Naive thymus-derived CD8-positive, alpha-beta T cell (primary cell): Measurements from ENCODE around the gene INSL3. TPM values are rescaled to one million over a fixed set of nuclear protein-coding genes. Genes with fewer than 3 reads are reported as not detected.
A peak's percentile ranks its signal among the peaks of the same experiment; 100 is the strongest.

Source experiments
- ATAC-seq, 2 donors: fragments of 150-1000 bp; cut with Tn5 transposase in 1 of 2; sonication (Bioruptor Pico), chemical (Tn5 transposase) in 1 of 2; 1 replicate in 1 of 2; 2 replicates in 1 of 2; pipeline ENCODE4 v1.10.0; 2021; ENCODE audit warnings: mild to moderate bottlenecking in 2 of 2, moderate library complexity in 2 of 2
- POLR2A ChIA-PET: fragments of 350-600 bp; sonication (Branson Sonifier 250); formaldehyde crosslinking; loops from one replicate; lab custom pipeline; 2021; ENCODE audit warnings: antibody characterized with exemption; lab: Charles Lee
- DNase-seq, 10 donors: peaks; one replicate each; pipeline versions ENCODE4 v3.0.0 to v3.0.0-alpha.2; 2020 to 2022
- H3K27ac Mint-ChIP-seq, 10 donors: one replicate each; pipeline ENCODE4 v1.8.0; 2020 to 2022; ENCODE audit warnings: mild to moderate bottlenecking in 10 of 10, mixed read lengths in 10 of 10, moderate library complexity in 4 of 10, inconsistent platforms in 1 of 10
- H3K27me3 Mint-ChIP-seq, 5 donors: one replicate each; pipeline ENCODE4 v1.8.0; 2021 to 2022; ENCODE audit warnings: mixed read lengths in 5 of 5
- H3K36me3 Mint-ChIP-seq, 3 donors: one replicate each; pipeline ENCODE4 v1.8.0; 2020 to 2022; ENCODE audit warnings: mixed read lengths in 3 of 3, mild to moderate bottlenecking in 2 of 3, inconsistent platforms in 1 of 3
- H3K4me1 Mint-ChIP-seq, 4 donors: one replicate each; pipeline ENCODE4 v1.8.0; 2021 to 2022; ENCODE audit warnings: mixed read lengths in 4 of 4
- H3K4me3 Mint-ChIP-seq, 10 donors: one replicate each; pipeline ENCODE4 v1.8.0; 2020 to 2022; ENCODE audit warnings: mild to moderate bottlenecking in 10 of 10, mixed read lengths in 10 of 10, moderate library complexity in 6 of 10, inconsistent platforms in 1 of 10
- H3K9me3 Mint-ChIP-seq, 9 donors: one replicate each; pipeline ENCODE4 v1.8.0; 2020 to 2022; ENCODE audit warnings: mixed read lengths in 9 of 9, mild to moderate bottlenecking in 3 of 9, inconsistent platforms in 1 of 9, moderate library complexity in 1 of 9
- polyA plus RNA-seq, 3 donors: library from polyadenylated mRNA; unstranded; fragments of 300-500 nt; fragmentation: Illumina TruSeq; gene quantifications; one replicate each; pipeline ENCODE4 v1.2.3, GENCODE V29; 2021
- total RNA-seq, 8 experiments: library from RNA in 2 of 8; stranded (reverse) in 2 of 8; gene quantifications; one replicate each; pipeline ENCODE4 v1.2.3 and lab custom pipeline; 2021 to 2026

INSL3 gene
- total and polyA plus RNA-seq, 5 experiments from 2014 or later = 0.97 to 3.6 (median 2.7) TPM

- Mint-ChIP-seq H3K9me3 (no peaks in the 10 kb centered on the region), H3K4me3 (peak overlapping the region in 1 of 10 donors; percentile 60), H3K36me3 (peaks cover 0 to 56% (median 7%) of the 10 kb centered on the region in 3 donors), H3K4me1 (peaks cover 12 to 28% (median 16%) of the 10 kb centered on the region in 4 donors), H3K27ac (peak overlapping the region in 3 of 10 donors; percentile 29 to 74 (median 73)), H3K27me3 (no peaks in the 10 kb centered on the region)
- DNase-seq (peak in 1 of 10 donors; percentile 44), ATAC-seq (peak in 1 of 2 donors; percentile 53)
- POLR2A ChIA-PET = interaction anchor here (0.6 to 0.9 kb wide), 2 partner anchors 57 to 73 kb away, joined by 3 read pairs; partner anchors contain the start of gene MAP1S
Observed at GRCh38 chr19:17775991-17776803, 45.1 kb downstream of the INSL3 start.

GRCh38 chr19:17775245-17775927 is 45.9 kb downstream of the INSL3 start:
- H3K27me3 Mint-ChIP-seq = no peaks in the 10 kb centered on the region
- no peak overlapping the region for H3K4me3 Mint-ChIP-seq
- POLR2A ChIA-PET = interaction anchor here (0.6 kb wide), 1 partner anchor 32 kb away, joined by 3 read pairs; no protein-coding TSS in a partner anchor
- peak overlapping the region in 3 of 10 donors; percentile 19 to 71 (median 59) for H3K27ac Mint-ChIP-seq
- no peak for ATAC-seq
- H3K4me1 Mint-ChIP-seq = peaks cover 12 to 28% (median 15%) of the 10 kb centered on the region in 4 donors
- DNase-seq = peak in 4 of 10 donors; percentile 17 to 38 (median 36)
- no peaks in the 10 kb centered on the region for H3K9me3 Mint-ChIP-seq
- H3K36me3 Mint-ChIP-seq = peaks cover 0 to 62% (median 9%) of the 10 kb centered on the region in 3 donors

- ATAC-seq (no peak), DNase-seq (no peak)
- POLR2A ChIA-PET = no interaction called here
- Mint-ChIP-seq H3K27ac (peak overlapping the region in 4 of 10 donors; percentile 14 to 71 (median 38)), H3K9me3 (no peaks in the 10 kb centered on the region), H3K27me3 (no peaks in the 10 kb centered on the region), H3K4me1 (peaks cover 0 to 15% (median 5%) of the 10 kb centered on the region in 4 donors), H3K36me3 (peaks cover 0 to 85% (median 13%) of the 10 kb centered on the region in 3 donors), H3K4me3 (no peak overlapping the region)
Observed at GRCh38 chr19:17772172-17772571, 49.1 kb downstream of the INSL3 start.

GRCh38 chr19:17770613-17771012 is 50.7 kb downstream of the INSL3 start:
- Mint-ChIP-seq H3K36me3 (peaks cover 0 to 90% (median 22%) of the 10 kb centered on the region in 3 donors), H3K27me3 (no peaks in the 10 kb centered on the region), H3K4me1 (peaks cover 4 to 11% (median 5%) of the 10 kb centered on the region in 4 donors), H3K4me3 (no peak overlapping the region), H3K9me3 (no peaks in the 10 kb centered on the region), H3K27ac (peak overlapping the region in 1 of 10 donors; percentile 71)
- DNase-seq = no peak
- ATAC-seq = no peak
- POLR2A ChIA-PET = no interaction called here

GRCh38 chr19:17767559-17767958 is 53.8 kb downstream of the INSL3 start:
- ATAC-seq (no peak), DNase-seq (no peak)
- H3K27me3 Mint-ChIP-seq = no peaks in the 10 kb centered on the region
- no peaks in the 10 kb centered on the region for H3K9me3 Mint-ChIP-seq
- no peak overlapping the region for H3K27ac Mint-ChIP-seq
- H3K4me1 Mint-ChIP-seq = peaks cover 0 to 12% (median 7%) of the 10 kb centered on the region in 4 donors
- POLR2A ChIA-PET = interaction anchor here (0.6 to 0.7 kb wide), 2 partner anchors 50 to 290 kb away, joined by 3 to 6 read pairs; no protein-coding TSS in a partner anchor
- no peak overlapping the region for H3K4me3 Mint-ChIP-seq
- H3K36me3 Mint-ChIP-seq = peaks cover 0 to 93% (median 24%) of the 10 kb centered on the region in 3 donors

- Mint-ChIP-seq H3K27ac (peak overlapping the region in 2 of 10 donors; percentile 34 to 40), H3K9me3 (no peaks in the 10 kb centered on the region), H3K27me3 (no peaks in the 10 kb centered on the region), H3K36me3 (peaks cover 0 to 92% (median 21%) of the 10 kb centered on the region in 3 donors), H3K4me3 (no peak overlapping the region), H3K4me1 (peaks cover 0 to 12% (median 7%) of the 10 kb centered on the region in 4 donors)
- POLR2A ChIA-PET = interaction anchor here (0.6 to 1.2 kb wide), 3 partner anchors 49 to 289 kb away, joined by 3 to 6 read pairs (median 3); partner anchors contain the start of gene RPL18A
- DNase-seq (peak in 4 of 10 donors; percentile 13 to 39 (median 34)), ATAC-seq (peak; percentile 39 to 41)
Observed at GRCh38 chr19:17766543-17767131, 54.7 kb downstream of the INSL3 start.

Other genes starting within 250 kb of the INSL3 start
- gene UNC13A, start 133.2 kb downstream of the INSL3 start, total RNA-seq = under 1 TPM; 0.03 to 0.10 TPM
- under 1 TPM in 2 of 3 donors, not detected in 1; 0.01 to 0.06 TPM for gene UNC13A, start 133.2 kb downstream of the INSL3 start, polyA plus RNA-seq
- 10 to 100 TPM; 50.1 to 54.2 TPM for gene MAP1S, start 102.0 kb downstream of the INSL3 start, total RNA-seq
- gene MAP1S, start 102.0 kb downstream of the INSL3 start, polyA plus RNA-seq = 10 to 100 TPM; 13.8 to 40.0 (median 18.7) TPM
- 10 to 100 TPM; 94.1 to 99.7 TPM for gene FCHO1, start 70.0 kb downstream of the INSL3 start, total RNA-seq
- 10 to 100 TPM; 11.2 to 31.8 (median 16.4) TPM for gene FCHO1, start 70.0 kb downstream of the INSL3 start, polyA plus RNA-seq
- not detected for gene B3GNT3, start 26.4 kb downstream of the INSL3 start, total RNA-seq
- under 1 TPM in 2 of 3 donors, not detected in 1; 0.13 to 0.20 TPM for gene B3GNT3, start 26.4 kb downstream of the INSL3 start, polyA plus RNA-seq
- 100 to 1,000 TPM; 120 to 122 TPM for gene JAK3, start 26.5 kb upstream of the INSL3 start, total RNA-seq
- gene JAK3, start 26.5 kb upstream of the INSL3 start, polyA plus RNA-seq = 100 to 1,000 TPM in 2 of 3 donors, 10 to 100 TPM in 1; 78.7 to 122 (median 109) TPM
- gene RPL18A, start 38.4 kb upstream of the INSL3 start, total RNA-seq = 1,000 to 10,000 TPM; 2,924 to 2,989 TPM
- 1,000 to 10,000 TPM; 3,790 to 4,859 (median 4,546) TPM for gene RPL18A, start 38.4 kb upstream of the INSL3 start, polyA plus RNA-seq
- gene SLC5A5, start 50.4 kb upstream of the INSL3 start, total RNA-seq = 1 to 10 TPM; 2.4 to 2.6 TPM
- gene SLC5A5, start 50.4 kb upstream of the INSL3 start, polyA plus RNA-seq = 1 to 10 TPM in 2 of 3 donors, under 1 TPM in 1; 0.39 to 2.2 (median 1.4) TPM
- 10 to 100 TPM; 36.2 to 36.9 TPM for gene CCDC124, start 111.5 kb upstream of the INSL3 start, total RNA-seq
- gene CCDC124, start 111.5 kb upstream of the INSL3 start, polyA plus RNA-seq = 10 to 100 TPM; 36.4 to 53.6 (median 43.5) TPM
- gene KCNN1, start 145.6 kb upstream of the INSL3 start, total RNA-seq = not detected
- not detected for gene KCNN1, start 145.6 kb upstream of the INSL3 start, polyA plus RNA-seq
- gene ARRDC2, start 186.7 kb upstream of the INSL3 start, total RNA-seq = 100 to 1,000 TPM; 164 to 177 TPM
- 10 to 100 TPM; 29.5 to 56.4 (median 36.1) TPM for gene ARRDC2, start 186.7 kb upstream of the INSL3 start, polyA plus RNA-seq